Activated CD4-positive, CD25-positive, alpha-beta regulatory T cell treated with anti-CD3 and anti-CD28 coated beads, Interleukin-2, amount 50 U/mL, for 16 hours (primary cell): Measurements from ENCODE around the gene KCNJ18.
"Not testable (repeated sequence)": the region's sequence is repeated elsewhere in the genome, so short reads cannot be mapped to it uniquely, and the experiment has no call there.

Source experiments
- DNase-seq: peaks from one replicate; pipeline ENCODE4 v3.0.0-alpha.2; 2020; ENCODE audit warnings: low read depth, low spot score

KCNJ18 gene

DNA sequence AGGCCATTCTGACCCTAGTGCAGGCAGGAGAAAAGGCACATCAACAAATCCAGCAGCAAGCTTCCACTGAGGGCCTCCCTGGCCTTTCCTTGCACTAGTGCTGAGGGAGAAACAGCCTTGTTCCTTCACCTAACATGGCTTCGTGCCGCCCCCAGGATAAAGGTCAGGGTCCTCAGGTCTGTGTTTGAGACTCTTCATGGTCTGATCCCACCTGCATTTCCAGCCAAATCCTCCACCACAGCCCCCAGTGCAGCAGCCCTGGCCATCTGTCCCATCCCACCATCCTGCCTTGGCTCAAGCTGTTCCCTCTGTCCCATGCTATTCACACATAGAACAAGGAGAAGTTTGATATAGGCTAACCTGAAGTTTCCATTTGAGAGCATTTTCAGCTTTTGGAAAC, 20.9 kb upstream of the KCNJ18 start:
- DNase-seq, result not testable (repeated sequence)

- not testable (repeated sequence) for DNase-seq
Measured at GRCh38 chr17:21671871-21672270, 20.5 kb upstream of the KCNJ18 start.

- not testable (repeated sequence) for DNase-seq
Measured at GRCh38 chr17:21673451-21674241, 18.7 kb upstream of the KCNJ18 start.

- DNase-seq, result no peak
Measured at GRCh38 chr17:21674242-21674731, 18.0 kb upstream of the KCNJ18 start.

- not testable (repeated sequence) for DNase-seq
Measured at GRCh38 chr17:21674891-21675738, 17.2 kb upstream of the KCNJ18 start.

DNA sequence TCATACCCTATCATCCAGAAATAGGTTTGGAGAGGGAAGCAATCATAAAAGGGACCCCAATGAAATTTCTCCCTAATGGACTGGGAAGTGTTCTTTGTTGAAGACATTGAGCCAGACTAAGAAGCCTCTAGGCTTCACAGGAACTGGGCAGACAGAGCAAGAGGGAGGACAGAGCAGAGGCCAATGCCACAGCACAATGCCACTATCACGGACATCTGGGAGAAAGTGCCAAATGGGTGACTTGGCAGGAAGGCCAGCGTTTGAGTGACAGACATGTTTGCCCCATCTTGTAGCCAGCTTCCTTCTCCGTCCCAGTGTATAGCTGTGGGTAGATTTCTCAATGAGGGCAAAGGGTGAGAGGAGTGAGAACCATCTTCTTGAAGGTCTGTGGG, 16.6 kb upstream of the KCNJ18 start:
- DNase-seq, result not testable (repeated sequence)

GRCh38 chr17:21676281-21677111, 15.8 kb upstream of the KCNJ18 start:
- DNase-seq, result no peak

DNA sequence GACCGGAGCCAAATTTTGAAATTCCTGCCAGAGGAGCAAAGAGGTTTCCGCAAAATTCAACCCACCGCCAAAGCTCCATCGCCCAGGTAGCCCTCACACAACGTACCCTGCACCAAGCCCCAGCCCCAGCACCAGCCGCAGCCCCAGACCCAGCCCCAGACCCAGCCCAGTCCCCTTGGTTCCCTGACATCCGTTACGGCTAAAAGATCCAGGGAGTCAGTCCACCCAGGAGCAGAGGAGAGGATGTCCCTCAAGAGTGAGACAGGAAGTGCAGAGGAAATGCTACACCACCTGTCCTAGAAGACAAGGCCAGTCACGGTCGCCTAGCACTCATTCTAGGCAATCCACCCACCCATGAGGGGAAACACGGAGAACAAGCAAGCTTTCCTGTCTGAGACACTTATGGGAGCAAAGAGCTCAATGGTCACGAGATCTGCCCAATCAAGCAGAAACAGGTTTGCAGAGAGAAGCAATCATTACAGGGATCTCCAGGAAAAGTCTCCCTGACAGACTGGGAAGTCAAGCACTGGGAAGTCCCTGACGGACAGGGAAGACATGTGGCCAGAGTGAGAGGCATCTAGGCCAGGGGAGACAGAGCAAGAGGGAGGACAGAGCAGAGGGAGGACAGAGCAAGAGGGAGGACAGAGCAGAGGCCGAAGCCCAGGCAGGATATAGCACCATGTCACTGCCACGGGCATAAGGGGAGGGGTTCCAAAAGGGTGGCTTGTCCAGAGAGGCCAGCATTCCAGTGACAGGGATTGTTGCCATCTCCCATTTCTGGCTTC, 15.0 kb upstream of the KCNJ18 start:
- DNase-seq, result no peak

GRCh38 chr17:21677911-21678310, 14.4 kb upstream of the KCNJ18 start:
- DNase-seq, result no peak

- DNase-seq, result no peak
Measured at GRCh38 chr17:21678393-21679081, 13.8 kb upstream of the KCNJ18 start.

DNA sequence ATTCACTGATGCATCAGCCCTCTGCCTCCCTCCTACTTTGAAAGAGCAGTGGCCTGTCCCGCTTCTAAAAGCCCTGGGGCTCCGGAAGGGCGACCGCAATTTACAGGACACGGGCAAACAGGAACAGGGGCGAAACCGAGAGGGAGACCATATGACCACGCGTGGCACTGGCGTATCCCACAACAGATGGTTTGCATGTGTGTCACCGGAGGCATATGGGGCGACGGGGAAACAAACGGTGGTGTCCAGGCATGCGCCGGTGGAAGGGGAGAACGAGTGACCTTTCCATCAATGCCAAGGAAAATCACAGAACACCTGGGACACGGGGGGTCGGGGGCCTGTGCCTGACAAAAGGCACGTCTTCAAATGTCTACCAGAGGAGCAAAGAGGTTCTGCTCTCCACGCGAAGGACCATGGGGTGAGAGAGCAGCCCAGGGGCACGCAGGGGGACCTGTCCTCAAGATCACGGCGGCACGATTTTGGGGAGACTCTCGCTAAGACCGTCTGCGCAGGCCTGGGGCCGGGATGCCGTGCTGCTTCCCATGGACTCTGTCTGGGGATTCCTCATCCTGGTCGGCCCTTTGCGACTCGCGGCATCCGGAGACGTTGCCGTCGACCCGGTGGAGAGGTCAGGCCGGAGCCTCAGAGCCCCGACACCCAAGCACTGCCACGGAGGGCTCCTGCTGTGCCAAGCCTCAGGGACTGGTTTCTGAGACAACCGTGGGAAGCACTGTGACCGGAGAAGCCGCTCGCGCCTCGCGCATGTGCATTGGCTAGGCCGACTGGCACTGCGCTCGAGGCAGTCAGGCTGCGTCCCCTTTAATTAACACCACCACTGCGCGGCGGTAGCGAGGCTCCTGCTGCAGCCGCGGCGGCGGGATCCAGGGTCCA, 12.8 kb upstream of the KCNJ18 start:
- DNase-seq, result no peak

DNA sequence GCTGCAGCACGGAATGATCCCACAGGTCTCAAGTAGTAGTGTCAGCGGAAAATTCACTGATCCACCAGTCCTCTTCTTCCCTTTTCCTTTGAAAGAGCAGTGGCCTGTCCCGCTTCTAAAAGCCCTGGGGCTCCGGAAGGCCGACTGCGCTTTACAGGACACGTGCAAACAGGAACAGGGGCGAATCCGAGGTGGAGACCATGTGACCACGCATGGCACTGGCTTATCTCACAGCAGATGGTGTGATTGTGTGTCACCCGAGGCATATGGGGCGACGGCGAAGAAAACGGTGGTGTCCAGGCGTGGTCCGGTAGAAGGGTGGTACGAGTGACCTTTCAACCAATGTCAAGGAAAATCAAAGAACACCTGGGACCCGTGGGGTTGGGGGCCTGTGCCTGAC, 12.0 kb upstream of the KCNJ18 start:
- DNase-seq, result no peak

DNA sequence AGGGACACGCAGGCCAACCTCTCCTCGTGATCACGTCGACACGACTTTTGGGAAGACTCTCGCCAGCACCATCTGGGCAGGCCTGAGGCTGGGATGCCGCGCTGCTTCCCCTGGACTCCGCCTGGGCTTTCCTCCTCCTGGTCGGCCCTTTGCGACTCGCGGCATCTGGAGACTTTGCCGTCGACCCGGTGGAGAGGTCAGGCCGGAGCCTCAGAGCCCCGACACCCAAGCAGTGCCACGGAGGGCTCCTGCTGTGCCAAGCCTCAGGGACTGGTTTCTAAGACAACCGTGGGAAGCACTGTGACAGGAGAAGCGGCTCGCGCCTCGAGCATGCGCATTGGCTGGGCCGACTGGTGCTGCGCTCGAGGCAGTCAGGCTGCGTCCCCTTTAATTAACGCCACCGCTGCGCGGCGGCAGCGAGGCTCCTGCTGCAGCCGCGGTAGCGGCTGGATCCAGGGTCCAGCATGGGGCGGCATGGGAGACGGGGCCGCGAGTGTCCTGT, 11.4 kb upstream of the KCNJ18 start:
- DNase-seq, result not testable (repeated sequence)

GRCh38 chr17:21681576-21681975, 10.7 kb upstream of the KCNJ18 start:
- not testable (repeated sequence) for DNase-seq

DNA sequence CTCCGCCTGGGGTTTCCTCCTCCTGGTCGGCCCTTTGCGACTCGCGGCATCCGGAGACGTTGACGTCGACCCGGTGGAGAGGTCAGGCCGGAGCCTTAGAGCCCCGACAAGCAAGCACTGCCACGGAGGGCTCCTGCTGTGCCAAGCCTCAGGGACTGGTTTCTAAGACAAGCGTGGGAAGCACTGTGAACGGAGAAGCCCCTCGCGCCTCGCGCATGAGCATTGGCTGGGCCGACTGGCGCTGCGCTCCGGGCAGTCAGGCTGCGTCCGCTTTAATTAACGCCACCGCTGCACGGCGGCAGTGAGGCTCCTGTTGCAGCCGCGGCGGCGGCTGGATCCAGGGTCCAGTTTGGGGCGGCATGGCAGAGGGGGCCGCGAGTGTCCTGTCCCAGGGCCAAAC, 10.2 kb upstream of the KCNJ18 start:
- DNase-seq, result not testable (repeated sequence)

- not testable (repeated sequence) for DNase-seq
Measured at GRCh38 chr17:21683142-21683712, 9.1 kb upstream of the KCNJ18 start.

DNA sequence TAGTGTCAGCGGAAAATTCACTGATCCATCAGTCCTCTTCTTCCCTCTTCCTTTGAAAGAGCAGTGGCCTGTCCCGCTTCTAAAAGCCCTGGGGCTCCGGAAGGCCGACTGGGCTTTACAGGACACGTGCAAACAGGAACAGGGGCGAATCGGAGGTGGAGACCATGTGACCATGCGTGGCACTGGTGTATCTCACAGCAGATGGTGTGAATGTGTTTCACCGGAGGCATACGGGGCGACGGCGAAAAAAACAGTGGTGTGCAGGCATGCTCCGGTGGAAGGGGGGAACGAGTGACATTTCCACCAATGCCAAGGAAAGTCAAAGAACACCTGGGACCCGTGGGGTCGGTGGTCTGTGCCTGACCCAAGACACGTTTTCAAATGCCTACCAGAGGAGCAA, 8.4 kb upstream of the KCNJ18 start:
- DNase-seq, result not testable (repeated sequence)

- not testable (repeated sequence) for DNase-seq
Measured at GRCh38 chr17:21684384-21684783, 7.9 kb upstream of the KCNJ18 start.
